PC-3 (cell line): ENCODE measurements around the gene MXI1.

Experiments
- CTCF ChIP-seq: fragments of 300-600 bp; sonication (generic); conservative IDR thresholded peaks from 2 replicates; pipeline ENCODE4 v1.5.1; 2017; ENCODE audit warnings: antibody characterized with exemption, low read depth, mild to moderate bottlenecking, low read length
- EZH2 ChIP-seq: fragments of 300-600 bp; sonication (generic); IDR thresholded peaks from one replicate; pipeline ENCODE4 v1.6.1; 2017; ENCODE audit warnings: antibody characterized with exemption, mild to moderate bottlenecking, low read length; ENCODE audit not compliant: unreplicated experiment
- EZH2phosphoT487 ChIP-seq: fragments of 300-600 bp; sonication (generic); IDR thresholded peaks from 2 replicates; pipeline ENCODE4 v1.6.1; 2018; ENCODE audit warnings: mild to moderate bottlenecking, antibody characterized with exemption, low read length, borderline replicate concordance

- TF ChIP-seq CTCF (no peak), EZH2phosphoT487 (no peak), EZH2 (no peak)
These were observed 119.1 kb downstream of the MXI1 start for GRCh38 chr10:110326351-110327032.
